Sigmoid colon (tissue), 7 donors: ENCODE measurements around the gene TSPAN14. TPM values are rescaled to one million over a fixed set of nuclear protein-coding genes. Genes with fewer than 3 reads are reported as not detected.

Experiments used
- DNase-seq: peaks from one replicate; pipeline ENCODE4 v3.0.0-alpha.2; 2019
- H3K27ac ChIP-seq, 4 donors: fragments of 200-600 bp; sonication (generic); one replicate each; pipeline ENCODE4 v1.5.1; 2016 to 2019; ENCODE audit warnings: mild to moderate bottlenecking in 1 of 4
- H3K27me3 ChIP-seq, 3 donors: fragments of 200-600 bp; sonication (generic); one replicate each; pipeline ENCODE4 v1.5.1; 2019; ENCODE audit warnings: mild to moderate bottlenecking in 1 of 3
- H3K36me3 ChIP-seq, 4 donors: fragments of 200-600 bp; sonication (generic); one replicate each; pipeline ENCODE4 v1.5.1; 2016 to 2019
- H3K4me1 ChIP-seq, 4 donors: fragments of 200-600 bp; sonication (generic); one replicate each; pipeline ENCODE4 v1.5.1; 2017 to 2019
- H3K4me3 ChIP-seq, 4 donors: fragments of 200-600 bp; sonication (generic); one replicate each; pipeline ENCODE4 v1.5.1; 2017 to 2019; ENCODE audit warnings: mild to moderate bottlenecking in 2 of 4, moderate library complexity in 1 of 4
- H3K9me3 ChIP-seq, 4 donors: fragments of 200-600 bp in 3 of 4; sonication (generic) in 3 of 4; one replicate each; pipeline versions ENCODE4 v1.5.1 to v1.6.1; 2013 to 2019
- EP300 ChIP-seq, 4 donors: sonication (generic); formaldehyde crosslinking; IDR thresholded peaks; one replicate each; pipeline ENCODE4 v1.6.1; 2017; ENCODE audit warnings: antibody characterized with exemption in 4 of 4
- POLR2A ChIP-seq, 2 donors: fragments of 450-650 bp; IDR thresholded peaks; one replicate each; pipeline ENCODE4 v1.6.1; 2016; ENCODE audit warnings: antibody characterized with exemption in 2 of 2, mild to moderate bottlenecking in 2 of 2, moderate library complexity in 2 of 2
- POLR2AphosphoS5 ChIP-seq, 4 donors: sonication (generic); formaldehyde crosslinking; IDR thresholded peaks; one replicate each; pipeline ENCODE4 v1.6.1; 2017; ENCODE audit warnings: antibody characterized with exemption in 4 of 4
- WGBS, 2 donors: extraction: QIAGEN DNeasy Blood & Tissue Kit; methylation state at CpG; one replicate each; pipeline ENCODE4 v1.1.7; 2013; 5-methylcytosine and 5-hydroxymethylcytosine counted together
- intact Hi-C: fragments of 100-400 bp; cut with DNase I; formaldehyde crosslinking; loops from one replicate; pipeline ENCODE4 v1.15.1; 2023
- polyA plus RNA-seq, 3 donors: library from polyadenylated mRNA; stranded (reverse); fragments of 200-250 nt; gene quantifications; one replicate each; pipeline ENCODE4 v1.2.3, GENCODE V29; 2013
- total RNA-seq, 4 donors: library from RNA; depleted of rRNA; stranded (reverse); fragments of >200 nt; gene quantifications; one replicate each; pipeline ENCODE4 v1.1.0, GENCODE V29; 2016
- TF ChIP-seq, protein P1 (sequence below), 4 experiments: fragments of 450-650 bp in 3 of 4; fragments of 200-600 bp in 1 of 4; IDR thresholded peaks; one replicate each; pipeline ENCODE4 v1.5.1; 2016 to 2019; ENCODE audit warnings: antibody characterized with exemption in 4 of 4, mild to moderate bottlenecking in 3 of 4, moderate library complexity in 2 of 4
- donor health status: healthy with polysubstance abuse.
- donor health status: Bipolar disorder and iron deficiency.
- donor health status: healthy.

The TSPAN14 gene
- total and polyA plus RNA-seq, 7 donors: 12.0 to 67.3 (median 23.5) TPM

DNA sequence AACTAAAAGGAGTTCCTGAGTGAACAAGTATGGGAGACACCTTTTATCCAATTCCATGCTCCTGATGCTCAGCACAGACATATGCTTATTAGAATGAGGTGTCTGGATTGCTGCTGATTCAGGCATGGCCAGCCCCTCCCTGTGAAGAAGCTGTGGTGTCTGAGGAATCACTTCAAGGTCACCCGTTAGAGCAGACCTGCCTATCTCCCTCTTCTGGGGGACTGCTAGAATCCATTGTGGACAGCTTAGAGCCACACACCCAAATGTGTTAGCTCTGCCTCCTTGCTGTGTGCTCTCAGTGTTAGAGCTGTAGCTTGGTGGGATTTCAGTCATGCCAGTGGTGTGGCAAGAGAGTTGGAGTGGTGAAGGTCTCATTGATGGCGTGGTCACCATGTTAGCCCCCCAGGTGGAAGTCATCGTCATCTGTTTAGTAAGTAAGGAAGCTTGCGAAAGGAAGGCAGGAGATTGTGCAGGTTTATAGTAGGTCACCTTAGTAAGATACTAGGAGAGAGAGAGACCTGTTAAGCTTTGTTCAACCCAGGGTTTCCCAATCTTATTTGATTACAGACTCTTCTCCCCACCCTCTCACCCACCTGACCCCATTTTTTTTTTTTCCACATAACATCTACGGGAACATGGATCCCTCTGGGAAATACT lies 32.9 kb upstream of the TSPAN14 start:
- DNase-seq: no peak
- WGBS, 2 donors: 91 to 92% methylated on average over 5 of the region's 5 CpGs
- intact Hi-C loops: no loop called here

DNA sequence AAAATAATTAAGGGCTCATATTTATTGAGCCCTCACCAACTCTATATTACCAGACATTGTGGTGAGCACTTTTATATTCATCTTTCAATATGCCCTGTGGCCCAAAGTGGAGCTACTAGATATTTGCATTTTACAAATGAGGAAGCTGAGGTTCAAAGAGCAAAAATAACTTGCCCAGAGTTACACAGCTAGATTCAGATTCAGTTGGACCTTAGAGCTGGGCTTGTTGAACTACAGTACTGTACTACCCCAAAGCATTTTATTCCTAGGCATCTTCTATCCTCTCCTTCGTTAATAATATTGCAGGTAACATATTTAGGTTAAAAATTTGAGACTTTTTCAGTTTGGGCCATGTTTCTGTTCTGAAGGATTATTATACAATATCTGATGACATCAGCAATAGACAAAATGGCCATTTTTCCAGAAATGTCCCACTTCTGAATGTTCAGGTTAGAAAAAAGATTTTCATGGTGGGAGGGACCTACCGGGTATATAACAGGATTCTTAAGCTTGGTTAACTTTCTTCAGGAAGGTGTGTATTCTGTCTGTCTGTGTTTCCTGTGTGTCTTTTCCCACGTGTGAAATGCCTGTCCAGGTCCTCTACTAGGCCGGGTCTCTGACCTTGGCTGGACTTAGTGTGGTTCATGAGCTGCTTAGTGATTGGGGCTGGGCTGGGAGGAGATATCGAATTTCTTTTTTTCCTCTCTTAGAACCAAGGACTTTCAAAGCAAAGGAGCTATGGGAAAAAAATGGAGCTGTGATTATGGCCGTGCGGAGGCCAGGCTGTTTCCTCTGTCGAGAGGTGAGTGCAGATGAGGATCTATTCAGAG lies 32.2 kb upstream of the TSPAN14 start:
- DNase-seq: no peak
- no peaks in the 10 kb centered on the region for H3K27me3 ChIP-seq
- no peaks in the 10 kb centered on the region for H3K9me3 ChIP-seq
- peaks cover 6 to 62% (median 16%) of the 10 kb centered on the region in 4 donors for H3K36me3 ChIP-seq
- no peak overlapping the region for H3K27ac ChIP-seq
- WGBS, 2 donors: 87 to 91% methylated on average over 8 of the region's 8 CpGs
- H3K4me3 ChIP-seq: no peak overlapping the region
- intact Hi-C loops: no loop called here
- peaks cover 0 to 5% (median under 1%) of the 10 kb centered on the region in 4 donors for H3K4me1 ChIP-seq
- TF ChIP-seq POLR2AphosphoS5 (IDR thresholded peaks at IDR 0.05): no peak
- no peak for TF ChIP-seq EP300 (IDR thresholded peaks at IDR 0.05)
- TF ChIP-seq, protein P1, sequence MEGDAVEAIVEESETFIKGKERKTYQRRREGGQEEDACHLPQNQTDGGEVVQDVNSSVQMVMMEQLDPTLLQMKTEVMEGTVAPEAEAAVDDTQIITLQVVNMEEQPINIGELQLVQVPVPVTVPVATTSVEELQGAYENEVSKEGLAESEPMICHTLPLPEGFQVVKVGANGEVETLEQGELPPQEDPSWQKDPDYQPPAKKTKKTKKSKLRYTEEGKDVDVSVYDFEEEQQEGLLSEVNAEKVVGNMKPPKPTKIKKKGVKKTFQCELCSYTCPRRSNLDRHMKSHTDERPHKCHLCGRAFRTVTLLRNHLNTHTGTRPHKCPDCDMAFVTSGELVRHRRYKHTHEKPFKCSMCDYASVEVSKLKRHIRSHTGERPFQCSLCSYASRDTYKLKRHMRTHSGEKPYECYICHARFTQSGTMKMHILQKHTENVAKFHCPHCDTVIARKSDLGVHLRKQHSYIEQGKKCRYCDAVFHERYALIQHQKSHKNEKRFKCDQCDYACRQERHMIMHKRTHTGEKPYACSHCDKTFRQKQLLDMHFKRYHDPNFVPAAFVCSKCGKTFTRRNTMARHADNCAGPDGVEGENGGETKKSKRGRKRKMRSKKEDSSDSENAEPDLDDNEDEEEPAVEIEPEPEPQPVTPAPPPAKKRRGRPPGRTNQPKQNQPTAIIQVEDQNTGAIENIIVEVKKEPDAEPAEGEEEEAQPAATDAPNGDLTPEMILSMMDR (IDR thresholded peaks at IDR 0.05): no peak
- no peak for TF ChIP-seq POLR2A (IDR thresholded peaks at IDR 0.05)

More for the DNA sequence above, 32.9 kb upstream of the TSPAN14 start:
- Histone ChIP-seq H3K36me3 (peaks cover 0 to 55% (median 15%) of the 10 kb centered on the region in 4 donors), H3K27me3 (no peaks in the 10 kb centered on the region), H3K4me1 (peaks cover 0 to 13% (median 8%) of the 10 kb centered on the region in 4 donors), H3K27ac (no peak overlapping the region), H3K9me3 (no peaks in the 10 kb centered on the region), H3K4me3 (no peak overlapping the region)
- TF ChIP-seq EP300 (IDR thresholded peaks at IDR 0.05): no peak

DNA sequence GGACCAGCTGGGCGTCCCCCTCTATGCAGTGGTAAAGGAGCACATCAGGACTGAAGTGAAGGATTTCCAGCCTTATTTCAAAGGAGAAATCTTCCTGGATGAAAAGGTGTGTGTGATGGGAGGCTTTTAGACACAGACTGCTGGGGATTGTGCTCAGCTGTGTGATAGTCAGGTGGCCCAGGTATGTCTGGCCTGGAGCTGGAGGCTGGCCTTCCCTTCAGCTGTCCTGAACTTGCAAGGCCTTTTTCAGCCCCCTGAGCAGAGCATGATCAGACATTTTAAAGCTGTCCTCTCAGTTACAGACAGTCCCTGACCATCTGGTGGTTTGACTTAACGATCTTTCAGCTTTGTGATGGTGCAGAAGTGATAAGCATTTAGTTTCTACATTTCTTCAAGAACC lies 28.2 kb upstream of the TSPAN14 start:
- 90 to 93% methylated on average over 2 of the region's 2 CpGs for WGBS, 2 donors
- H3K27ac ChIP-seq: no peak overlapping the region
- TF ChIP-seq EP300 (IDR thresholded peaks at IDR 0.05): no peak
- TF ChIP-seq POLR2AphosphoS5 (IDR thresholded peaks at IDR 0.05): no peak
- no peak for TF ChIP-seq POLR2A (IDR thresholded peaks at IDR 0.05)
- TF ChIP-seq, protein P1 (IDR thresholded peaks at IDR 0.05): no peak
- H3K27me3 ChIP-seq: no peaks in the 10 kb centered on the region
- DNase-seq: no peak
- H3K9me3 ChIP-seq: no peaks in the 10 kb centered on the region
- H3K4me3 ChIP-seq: no peak overlapping the region
- H3K4me1 ChIP-seq: no peaks in the 10 kb centered on the region
- intact Hi-C loops: no loop called here
- H3K36me3 ChIP-seq: peaks cover 6 to 84% (median 16%) of the 10 kb centered on the region in 4 donors

DNA sequence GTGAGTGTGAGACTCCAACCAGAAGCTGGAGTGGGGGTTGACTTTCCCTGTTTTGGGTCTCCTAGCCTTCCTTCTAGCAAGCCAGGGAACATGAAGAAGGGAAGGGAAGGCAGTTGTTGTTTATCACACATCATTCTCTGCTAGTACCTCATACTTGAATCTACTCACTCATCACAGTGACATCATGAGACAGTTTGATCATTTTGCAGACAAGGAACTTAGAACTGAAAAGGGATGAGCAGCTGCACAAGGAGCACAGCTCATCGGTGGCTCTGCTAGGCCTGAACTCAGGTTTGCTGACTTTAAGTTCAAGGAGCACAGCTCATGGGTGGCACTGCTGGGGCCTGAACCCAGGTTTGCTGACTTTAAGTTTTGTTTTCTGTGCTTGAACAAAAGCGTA lies 26.6 kb upstream of the TSPAN14 start:
- WGBS, 2 donors: 97 to 99% methylated on average over 2 of the region's 2 CpGs
- intact Hi-C loops: no loop called here
- H3K36me3 ChIP-seq: peaks cover 6 to 88% (median 20%) of the 10 kb centered on the region in 4 donors

More for the DNA sequence above, 26.6 kb upstream of the TSPAN14 start:
- no peak for TF ChIP-seq EP300 (IDR thresholded peaks at IDR 0.05)
- TF ChIP-seq, protein P1 (IDR thresholded peaks at IDR 0.05): no peak
- TF ChIP-seq POLR2AphosphoS5 (IDR thresholded peaks at IDR 0.05): no peak
- TF ChIP-seq POLR2A (IDR thresholded peaks at IDR 0.05): no peak
- Histone ChIP-seq H3K9me3 (no peaks in the 10 kb centered on the region), H3K27me3 (no peaks in the 10 kb centered on the region), H3K4me1 (no peaks in the 10 kb centered on the region), H3K4me3 (no peak overlapping the region), H3K27ac (no peak overlapping the region)
- no peak for DNase-seq
